ENCODE measurements around the gene ATP2C2. TPM values are rescaled to one million over a fixed set of nuclear protein-coding genes. Genes with fewer than 3 reads are reported as not detected.

Gene ATP2C2
- total and polyA plus RNA-seq, 2 of the 8 experiments (the other 6 are each of a cell fraction or from before 2014, with no cell fraction given) = 1.2 to 2.8 TPM

DNA sequence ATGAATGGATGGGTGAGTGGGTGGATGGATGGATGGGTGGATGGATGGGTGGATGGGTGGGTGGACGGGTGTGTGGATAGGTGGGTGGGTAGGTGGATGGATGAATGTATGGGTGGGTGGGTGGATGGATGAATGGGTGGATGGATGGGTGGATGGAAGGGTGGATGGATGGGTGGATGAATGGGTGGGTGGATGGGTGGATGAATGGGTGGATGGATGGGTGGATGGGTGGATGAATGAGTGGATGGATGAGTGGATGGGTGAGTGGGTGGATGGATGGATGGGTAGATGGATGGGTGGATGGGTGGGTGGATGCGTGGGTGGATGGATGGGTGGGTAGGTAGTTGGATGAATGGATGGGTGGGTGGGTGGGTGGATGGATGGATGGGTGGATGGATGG, 13.2 kb upstream of the ATP2C2 start:
- POLR2A ChIA-PET (ENCODE audit: partially characterized antibody) = no interaction called here
- no peak for TF ChIP-seq SP4 (IDR thresholded peaks at IDR 0.05; ENCODE audit: low read length)
- TF ChIP-seq, protein P1, sequence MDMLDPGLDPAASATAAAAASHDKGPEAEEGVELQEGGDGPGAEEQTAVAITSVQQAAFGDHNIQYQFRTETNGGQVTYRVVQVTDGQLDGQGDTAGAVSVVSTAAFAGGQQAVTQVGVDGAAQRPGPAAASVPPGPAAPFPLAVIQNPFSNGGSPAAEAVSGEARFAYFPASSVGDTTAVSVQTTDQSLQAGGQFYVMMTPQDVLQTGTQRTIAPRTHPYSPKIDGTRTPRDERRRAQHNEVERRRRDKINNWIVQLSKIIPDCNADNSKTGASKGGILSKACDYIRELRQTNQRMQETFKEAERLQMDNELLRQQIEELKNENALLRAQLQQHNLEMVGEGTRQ (IDR thresholded peaks at IDR 0.05; ENCODE audit: low read length) = no peak
- TF ChIP-seq, protein P2, sequence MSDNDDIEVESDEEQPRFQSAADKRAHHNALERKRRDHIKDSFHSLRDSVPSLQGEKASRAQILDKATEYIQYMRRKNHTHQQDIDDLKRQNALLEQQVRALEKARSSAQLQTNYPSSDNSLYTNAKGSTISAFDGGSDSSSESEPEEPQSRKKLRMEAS (IDR thresholded peaks at IDR 0.05) = no peak
- no peak for TF ChIP-seq RAD21 (IDR thresholded peaks at IDR 0.05 in 1 of 2, conservative IDR thresholded peaks at IDR 0.05 in 1 of 2; ENCODE audit: low read depth in 2 of 2, low read length in 2 of 2)
- TF ChIP-seq JUND (IDR thresholded peaks at IDR 0.05; ENCODE audit: low read length) = no peak
- no peak for TF ChIP-seq MAFK (IDR thresholded peaks at IDR 0.05; ENCODE audit: low read depth, low read length)
- no peak for TF ChIP-seq EP300 (IDR thresholded peaks at IDR 0.05; ENCODE audit: borderline replicate concordance in 1 of 2, low read depth in 2 of 2, low read length in 2 of 2)
- TF ChIP-seq TEAD4 (IDR thresholded peaks at IDR 0.05; ENCODE audit: low read depth, low read length) = no peak
- no peak for TF ChIP-seq PHF8 (conservative IDR thresholded peaks at IDR 0.05; ENCODE audit: low read depth, low read length)
- no peak for TF ChIP-seq FOSL1 (IDR thresholded peaks at IDR 0.05; ENCODE audit: insufficient read depth, low read depth, low read length)
- no peak for TF ChIP-seq GABPA (IDR thresholded peaks at IDR 0.05; ENCODE audit: borderline replicate concordance, insufficient read depth, low read length)
- TF ChIP-seq BCL11A (IDR thresholded peaks at IDR 0.05; ENCODE audit: low read depth in 2 of 2, low read length in 2 of 2) = no peak
- TF ChIP-seq YY1 (IDR thresholded peaks at IDR 0.05; ENCODE audit: low read depth, low read length) = no peak
- no peak for TF ChIP-seq CHD2 (IDR thresholded peaks at IDR 0.05; ENCODE audit: low read length)

More for the DNA sequence above, 13.2 kb upstream of the ATP2C2 start:
- H2BK5ac ChIP-seq (ENCODE audit: low read depth, low read length) = no peak overlapping the region
- no peak overlapping the region for H2BK20ac ChIP-seq (ENCODE audit: low read length)
- H3K14ac ChIP-seq (ENCODE audit: insufficient read length) = no peak overlapping the region
- no peak overlapping the region for H3K4ac ChIP-seq (replicated peaks; ENCODE audit: insufficient read length, low read depth, low read length)
- no peak overlapping the region for H3K56ac ChIP-seq (replicated peaks; ENCODE audit: insufficient read length, low read depth, low read length)
- no peak overlapping the region for H3K9ac ChIP-seq (replicated peaks in 1 of 4; ENCODE audit: extremely low read depth in 1 of 4, low read depth in 3 of 4, low read length in 3 of 4)
- no peak overlapping the region for H4K5ac ChIP-seq (ENCODE audit: insufficient read length, low read depth, low read length)
- CTCF ChIA-PET (ENCODE audit: partially characterized antibody) = no interaction called here
- H2AK5ac ChIP-seq (ENCODE audit: low read depth, low read length) = no peak overlapping the region
- H3K4me2 ChIP-seq (ENCODE audit: insufficient read depth in 1 of 2, low read depth in 2 of 2, low read length in 2 of 2) = no peak overlapping the region
- no peak overlapping the region for H3K23ac ChIP-seq (ENCODE audit: insufficient read length)
- H3K23me2 ChIP-seq (ENCODE audit: low read depth, low read length) = peaks cover 5% of the 10 kb centered on the region; the same call in 1 of the 2 replicates
- H2AFZ ChIP-seq (ENCODE audit: low read length) = no peak overlapping the region
- H2BK120ac ChIP-seq (replicated peaks; ENCODE audit: low read depth, low read length) = no peak overlapping the region
- H3K4me3 ChIP-seq (ENCODE audit: extremely low read depth in 1 of 4, insufficient read depth in 2 of 4, low read depth in 3 of 4, low read length in 4 of 4) = no peak overlapping the region
- H4K20me1 ChIP-seq (replicated peaks in 1 of 2; ENCODE audit: control insufficient read depth in 1 of 2, insufficient read depth in 2 of 2, low read length in 2 of 2) = no peaks in the 10 kb centered on the region
- H3K27ac ChIP-seq (ENCODE audit: low read depth, low read length) = no peak overlapping the region
- H3K4me1 ChIP-seq (replicated peaks in 1 of 4; ENCODE audit: control insufficient read depth in 3 of 4, insufficient read depth in 4 of 4, low read length in 3 of 4) = peaks cover 0 to 1% (median under 1%) of the 10 kb centered on the region in 4 experiments; a peak in 2 of 7 replicates
- H3K18ac ChIP-seq (ENCODE audit: extremely low read depth, low read length) = no peak overlapping the region
- H2BK12ac ChIP-seq (ENCODE audit: low read depth, low read length) = no peak overlapping the region
- H3K36me3 ChIP-seq (ENCODE audit: control insufficient read depth in 2 of 4, insufficient read depth in 4 of 4, low read length in 3 of 4) = no peaks in the 10 kb centered on the region
- H3K27me3 ChIP-seq (replicated peaks in 1 of 4; ENCODE audit: control insufficient read depth in 3 of 4, extremely low read depth in 1 of 4, insufficient read depth in 3 of 4, low read length in 3 of 4) = no peaks in the 10 kb centered on the region
- H4K8ac ChIP-seq (ENCODE audit: extremely low read depth, insufficient read depth, low read length) = no peak overlapping the region
- no peaks in the 10 kb centered on the region for H3K79me2 ChIP-seq (ENCODE audit: control insufficient read depth in 1 of 2, insufficient read depth in 2 of 2, low read length in 2 of 2)
- no peak overlapping the region for H2BK15ac ChIP-seq (ENCODE audit: low read length)
- H3K79me1 ChIP-seq (ENCODE audit: low read depth, low read length) = no peaks in the 10 kb centered on the region
- H3K9me3 ChIP-seq (ENCODE audit: insufficient read depth in 2 of 2, low read depth in 1 of 2, low read length in 1 of 2) = no peaks in the 10 kb centered on the region
- 60 to 100% methylated on average over 1 of the region's 2 CpGs for WGBS, 2 experiments (ENCODE audit: extremely low coverage in 1 of 2, insufficient coverage in 1 of 2, insufficient read length in 1 of 2, insufficient replicate concordance in 2 of 2, low coverage in 1 of 2, low lambda C conversion rate in 2 of 2, missing lambda C conversion rate in 1 of 2)
- DNase-seq (ENCODE audit: low read depth in 1 of 2, low spot score in 2 of 2) (no peak), FAIRE-seq (no peak)
- H4K91ac ChIP-seq (replicated peaks; ENCODE audit: insufficient read length, low read length) = no peak overlapping the region

Measured in H1 (cell line).